GM12878 (cell line): ENCODE data around the gene LARGE1. TPM values are rescaled to one million over a fixed set of nuclear protein-coding genes. Genes with fewer than 3 reads are reported as not detected.

Source experiments
- ATAC-seq: fragments of 200-7000 bp; cut with Tn5 transposase; 3 replicates; pipeline ENCODE4 v1.9.1; 2020; ENCODE audit warnings: mild to moderate bottlenecking, moderate library complexity
- BruUV-seq: library from RNA; stranded (reverse); fragments of 400-500 nt; replicated peaks from 2 replicates; lab custom pipeline; 2021; lab: Mats Ljungman, UMichigan
- CTCF ChIA-PET: fragments of 300-600 bp; sonication (Branson Sonifier 250); formaldehyde crosslinking; extraction: SDS; loops from one replicate; lab custom pipeline; 2021; ENCODE audit warnings: inconsistent platforms; lab: Yijun Ruan, JAX
- POLR2A ChIA-PET: fragments of 350-600 bp; formaldehyde crosslinking; extraction: SDS; loops from one replicate; lab custom pipeline; 2021; ENCODE audit warnings: inconsistent platforms; lab: Charles Lee
- RAD21 ChIA-PET: fragments of 300-600 bp; sonication (Branson Sonifier 250); formaldehyde crosslinking; loops from one replicate; lab custom pipeline; 2023; ENCODE audit warnings: antibody characterized with exemption; ENCODE audit not compliant: unreplicated experiment; lab: Charles Lee
- SMC1A ChIA-PET: fragments of 300-600 bp; sonication (Branson Sonifier 250); formaldehyde crosslinking; loops from one replicate; lab custom pipeline; 2023; ENCODE audit not compliant: unreplicated experiment, uncharacterized antibody; lab: Charles Lee
- DNase-seq: peaks from one replicate; pipeline ENCODE4 v3.0.0-alpha.2; 2011; ENCODE audit warnings: low read depth, low spot score
- FAIRE-seq: peaks from 3 replicates; lab custom pipeline; 2011; peaks lifted over from hg19 to GRCh38; lab: Jason Lieb, UNC
- H2AFZ ChIP-seq: 2 replicates; pipeline ENCODE4 v1.6.0; 2011; ENCODE audit warnings: low read depth, low read length, control low read depth; ENCODE audit not compliant: control insufficient read depth
- H3K27ac ChIP-seq: 2 replicates; pipeline ENCODE4 v1.5.1; 2011; ENCODE audit warnings: control low read depth; ENCODE audit not compliant: control insufficient read depth, insufficient read depth
- H3K27me3 ChIP-seq, 2 experiments: replicated peaks in 1 of 2; 2 replicates each; pipeline versions ENCODE4 v1.6.0 to v1.6.1; 2011; ENCODE audit warnings: low read length in 1 of 2; ENCODE audit not compliant: control insufficient read depth in 2 of 2, insufficient read depth in 2 of 2
- H3K36me3 ChIP-seq, 2 experiments: 2 replicates each; pipeline ENCODE4 v1.5.1; 2011; ENCODE audit warnings: low read length in 1 of 2; ENCODE audit not compliant: control insufficient read depth in 2 of 2, insufficient read depth in 2 of 2
- H3K4me1 ChIP-seq: 2 replicates; pipeline ENCODE4 v1.6.1; 2011; ENCODE audit warnings: mild to moderate bottlenecking, low read length, moderate library complexity, mixed read lengths; ENCODE audit not compliant: control insufficient read depth, insufficient read depth
- H3K4me2 ChIP-seq: 2 replicates; pipeline ENCODE4 v1.6.0; 2011; ENCODE audit warnings: control low read depth; ENCODE audit not compliant: control insufficient read depth, insufficient read depth
- H3K4me3 ChIP-seq: fragments of 200-600 bp; sonication (generic); 2 replicates; pipeline ENCODE4 v1.5.1; 2016
- H3K79me2 ChIP-seq: 2 replicates; pipeline ENCODE4 v1.6.0; 2011; ENCODE audit warnings: low read length; ENCODE audit not compliant: control insufficient read depth, insufficient read depth
- H3K9ac ChIP-seq: 2 replicates; pipeline ENCODE4 v1.8.0; 2011; ENCODE audit warnings: low read length, control low read depth, mixed read lengths; ENCODE audit not compliant: control insufficient read depth, insufficient read depth
- H3K9me3 ChIP-seq: replicated peaks from 3 replicates; pipeline ENCODE4 v1.5.1; 2011; ENCODE audit warnings: mild to moderate bottlenecking, low read length; ENCODE audit not compliant: control insufficient read depth, insufficient read depth
- H4K20me1 ChIP-seq: 2 replicates; pipeline ENCODE4 v1.6.0; 2011; ENCODE audit not compliant: control insufficient read depth, insufficient read depth
- BHLHE40 ChIP-seq, 2 experiments: fragments of 450-650 bp in 1 of 2; IDR thresholded peaks; 2 replicates each; pipeline ENCODE4 v1.6.1; 2011 to 2017; ENCODE audit warnings: low read depth in 2 of 2, borderline replicate concordance in 1 of 2, improper control_type of control experiment in 1 of 2, low read length in 1 of 2, mild to moderate bottlenecking in 1 of 2
- EZH2 ChIP-seq: IDR thresholded peaks from 2 replicates; pipeline ENCODE4 v1.6.1; 2012; ENCODE audit warnings: low read depth, mild to moderate bottlenecking, control low read depth, inconsistent platforms, low read length, borderline replicate concordance; ENCODE audit not compliant: control insufficient read depth
- GATAD2B ChIP-seq: fragments of 450-650 bp; conservative IDR thresholded peaks from 2 replicates; pipeline ENCODE4 v1.6.1; 2017; ENCODE audit warnings: low read depth, mild to moderate bottlenecking, moderate library complexity
- LARP7 ChIP-seq: fragments of 450-650 bp; IDR thresholded peaks from 2 replicates; pipeline ENCODE4 v1.6.1; 2017; ENCODE audit warnings: mild to moderate bottlenecking
- NR2C1 ChIP-seq: fragments of 450-650 bp; IDR thresholded peaks from 2 replicates; pipeline ENCODE4 v1.6.1; 2017; ENCODE audit warnings: antibody characterized with exemption, mild to moderate bottlenecking, moderate library complexity
- NR2F1 ChIP-seq: fragments of 450-650 bp; conservative IDR thresholded peaks from 2 replicates; pipeline ENCODE4 v1.6.1; 2017; ENCODE audit warnings: mild to moderate bottlenecking
- RELB ChIP-seq: fragments of 450-650 bp; IDR thresholded peaks from 2 replicates; pipeline ENCODE4 v1.6.1; 2017; ENCODE audit warnings: low read depth, mild to moderate bottlenecking, moderate library complexity
- YY1 ChIP-seq: IDR thresholded peaks from 2 replicates; pipeline ENCODE4 v1.6.1; 2011; ENCODE audit warnings: low read depth, mild to moderate bottlenecking, low read length
- ZNF687 ChIP-seq: fragments of 450-650 bp; IDR thresholded peaks from 2 replicates; pipeline ENCODE4 v1.6.1; 2017; ENCODE audit warnings: mild to moderate bottlenecking, moderate library complexity
- WGBS: methylation state at CpG from one replicate; pipeline ENCODE4 v1.1.6; 2016; ENCODE audit warnings: low lambda C conversion rate; ENCODE audit not compliant: insufficient replicate concordance, insufficient coverage; ENCODE audit errors: missing lambda C conversion rate; 5-methylcytosine and 5-hydroxymethylcytosine counted together
- in situ Hi-C: fragments of 300-500 bp; cut with MboI; formaldehyde crosslinking; loops from 9 replicates; pipeline ENCODE4 v1.14.3; 2018; ENCODE audit warnings: mixed read lengths
- intact Hi-C: fragments of 100-400 bp; cut with micrococcal nuclease; formaldehyde crosslinking; loops from one replicate; pipeline ENCODE4 v1.14.2; 2022; ENCODE audit not compliant: unreplicated experiment
- polyA plus RNA-seq, 11 experiments: library from polyadenylated mRNA; depleted of rRNA in 4 of 11; unstranded in 6 of 11; stranded (reverse) in 5 of 11; fragments of >200 nt; fragmentation: Nextera tagmentation in 4 of 11; fragmentation: Illumina TruSeq in 1 of 11; extraction: Ambion mirVana in 4 of 11; extraction: Trizol in 1 of 11; gene quantifications; 1 replicate in 1 of 11; 2 replicates in 10 of 11; pipeline versions ENCODE4 v1.2.1 to v1.2.3, GENCODE V29; 2011 to 2016; ENCODE audit warnings: inconsistent platforms in 2 of 11, missing spikeins in 2 of 11, low read depth in 1 of 11
- total RNA-seq, 4 experiments: library from RNA; depleted of rRNA in 3 of 4; stranded (reverse); fragments of >200 nt in 3 of 4; fragmentation: Illumina TruSeq in 1 of 4; extraction: Trizol in 1 of 4; gene quantifications; 2 replicates each; pipeline versions ENCODE4 v1.2.1 to v1.2.3, GENCODE V29; 2013 to 2021
- TF ChIP-seq, protein P1 (sequence below): fragments of 450-650 bp; IDR thresholded peaks from 2 replicates; pipeline ENCODE4 v1.6.1; 2016; ENCODE audit warnings: mild to moderate bottlenecking
- TF ChIP-seq, protein P2 (sequence below): IDR thresholded peaks from 2 replicates; pipeline ENCODE4 v1.6.1; 2011; ENCODE audit warnings: low read depth, mild to moderate bottlenecking, low read length, moderate library complexity, borderline replicate concordance; ENCODE audit errors: extremely low read depth
- TF ChIP-seq, protein P3 (sequence below): fragments of 450-650 bp; IDR thresholded peaks from 2 replicates; pipeline ENCODE4 v1.6.1; 2017; ENCODE audit warnings: mild to moderate bottlenecking

LARGE1 gene
- total and polyA plus RNA-seq, 10 of the 15 experiments (the other 5 are each of a cell fraction or from before 2014, with no cell fraction given): 3.2 to 41.4 (median 17.3) TPM

- no peaks in the 10 kb centered on the region for H3K9me3 ChIP-seq
- H3K9ac ChIP-seq: no peak overlapping the region
- peaks cover 0 to 1% of the 10 kb centered on the region in 2 experiments; a peak in 2 of 4 replicates for H3K27me3 ChIP-seq
- intact Hi-C loops: loop anchor here (1.0 to 10.0 kb wide), 4 partner anchors 123 to 615 kb away; no protein-coding TSS in a partner anchor
- in situ Hi-C loops: loop anchor here (5.0 to 10.0 kb wide), 3 partner anchors 343 to 616 kb away; no protein-coding TSS in a partner anchor
- peaks cover 3% of the 10 kb centered on the region; the same call in 1 of the 2 replicates for H3K4me1 ChIP-seq
- BruUV-seq: no TSS peak
- H4K20me1 ChIP-seq: no peaks in the 10 kb centered on the region
- H3K36me3 ChIP-seq: no peaks in the 10 kb centered on the region
- ATAC-seq (peak; percentile 58), FAIRE-seq (peak; percentile 41), DNase-seq (peak; percentile 37)
- H2AFZ ChIP-seq: no peak overlapping the region
- H3K4me2 ChIP-seq: peak overlapping the region; percentile 87
- peak overlapping the region; percentile 67 for H3K4me3 ChIP-seq
- H3K79me2 ChIP-seq: peaks cover 50% of the 10 kb centered on the region
- ChIA-PET POLR2A (no interaction called here), RAD21 (interaction anchor here (0.9 to 3.2 kb wide), 10 partner anchors 23 to 618 kb away, joined by 3 to 22 read pairs (median 6); no protein-coding TSS in a partner anchor), SMC1A (interaction anchor here (0.7 to 2.4 kb wide), 14 partner anchors 12 to 623 kb away, joined by 3 to 24 read pairs (median 4); no protein-coding TSS in a partner anchor), CTCF (interaction anchor here (1.2 to 4.5 kb wide), 7 partner anchors 161 to 619 kb away, joined by 3 to 49 read pairs (median 7); no protein-coding TSS in a partner anchor)
- WGBS: 38% methylated on average over 10 of the region's 10 CpGs
- no peak overlapping the region for H3K27ac ChIP-seq
- no peak for TF ChIP-seq NR2F1
- no peak for TF ChIP-seq ZNF687
- 0 out of 2 replicates have a peak, but pooled peaks have one; percentile 37 for TF ChIP-seq LARP7
- TF ChIP-seq, protein P1, sequence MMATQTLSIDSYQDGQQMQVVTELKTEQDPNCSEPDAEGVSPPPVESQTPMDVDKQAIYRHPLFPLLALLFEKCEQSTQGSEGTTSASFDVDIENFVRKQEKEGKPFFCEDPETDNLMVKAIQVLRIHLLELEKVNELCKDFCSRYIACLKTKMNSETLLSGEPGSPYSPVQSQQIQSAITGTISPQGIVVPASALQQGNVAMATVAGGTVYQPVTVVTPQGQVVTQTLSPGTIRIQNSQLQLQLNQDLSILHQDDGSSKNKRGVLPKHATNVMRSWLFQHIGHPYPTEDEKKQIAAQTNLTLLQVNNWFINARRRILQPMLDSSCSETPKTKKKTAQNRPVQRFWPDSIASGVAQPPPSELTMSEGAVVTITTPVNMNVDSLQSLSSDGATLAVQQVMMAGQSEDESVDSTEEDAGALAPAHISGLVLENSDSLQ: no peak
- TF ChIP-seq, protein P2, sequence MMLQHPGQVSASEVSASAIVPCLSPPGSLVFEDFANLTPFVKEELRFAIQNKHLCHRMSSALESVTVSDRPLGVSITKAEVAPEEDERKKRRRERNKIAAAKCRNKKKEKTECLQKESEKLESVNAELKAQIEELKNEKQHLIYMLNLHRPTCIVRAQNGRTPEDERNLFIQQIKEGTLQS: no peak
- TF ChIP-seq, protein P3, sequence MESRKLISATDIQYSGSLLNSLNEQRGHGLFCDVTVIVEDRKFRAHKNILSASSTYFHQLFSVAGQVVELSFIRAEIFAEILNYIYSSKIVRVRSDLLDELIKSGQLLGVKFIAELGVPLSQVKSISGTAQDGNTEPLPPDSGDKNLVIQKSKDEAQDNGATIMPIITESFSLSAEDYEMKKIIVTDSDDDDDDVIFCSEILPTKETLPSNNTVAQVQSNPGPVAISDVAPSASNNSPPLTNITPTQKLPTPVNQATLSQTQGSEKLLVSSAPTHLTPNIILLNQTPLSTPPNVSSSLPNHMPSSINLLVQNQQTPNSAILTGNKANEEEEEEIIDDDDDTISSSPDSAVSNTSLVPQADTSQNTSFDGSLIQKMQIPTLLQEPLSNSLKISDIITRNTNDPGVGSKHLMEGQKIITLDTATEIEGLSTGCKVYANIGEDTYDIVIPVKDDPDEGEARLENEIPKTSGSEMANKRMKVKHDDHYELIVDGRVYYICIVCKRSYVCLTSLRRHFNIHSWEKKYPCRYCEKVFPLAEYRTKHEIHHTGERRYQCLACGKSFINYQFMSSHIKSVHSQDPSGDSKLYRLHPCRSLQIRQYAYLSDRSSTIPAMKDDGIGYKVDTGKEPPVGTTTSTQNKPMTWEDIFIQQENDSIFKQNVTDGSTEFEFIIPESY: no peak
- no peak for TF ChIP-seq RELB
- TF ChIP-seq BHLHE40 (IDR thresholded peaks at IDR 0.05; ENCODE audit: borderline replicate concordance in 1 of 2, low read depth in 2 of 2, low read length in 1 of 2): peak in 1 of 2 experiments; percentile 41; a peak in 1 of 4 replicates
- no peak for TF ChIP-seq EZH2
- TF ChIP-seq NR2C1: no peak
- TF ChIP-seq YY1: peak; percentile 68; the same call in 1 of the 2 replicates
- TF ChIP-seq GATAD2B: peak; percentile 62; the same call in 1 of the 2 replicates
Measured at GRCh38 chr22:33917744-33918406, 2.4 kb downstream of the LARGE1 start.
